Bronchial epithelial cell (primary cell): Measurements from ENCODE around the gene MEIG1. TPM values are rescaled to one million over a fixed set of nuclear protein-coding genes. Genes with fewer than 3 reads are reported as not detected.
A peak's percentile ranks its signal among the peaks of the same experiment; 100 is the strongest.

Experiments
- DNase-seq: peaks from one replicate; pipeline ENCODE4 v3.0.0-alpha.2; 2010; ENCODE audit warnings: low read depth
- FAIRE-seq: peaks from 2 replicates; lab custom pipeline; 2011; peaks lifted over from hg19 to GRCh38; lab: Jason Lieb, UNC
- H3K27me3 ChIP-seq: 2 replicates; pipeline ENCODE4 v1.5.1; 2011; ENCODE audit warnings: low read length; ENCODE audit not compliant: control insufficient read depth, insufficient read depth
- H3K36me3 ChIP-seq: 2 replicates; pipeline ENCODE4 v1.5.1; 2011; ENCODE audit warnings: low read length; ENCODE audit not compliant: control insufficient read depth, insufficient read depth
- H3K4me3 ChIP-seq: 2 replicates; pipeline ENCODE4 v1.5.1; 2011; ENCODE audit warnings: mild to moderate bottlenecking, low read depth, low read length, control low read depth
- total RNA-seq: library from RNA; depleted of rRNA; stranded (reverse); fragments of >200 nt; gene quantifications from 2 replicates; pipeline ENCODE4 v1.2.1, GENCODE V29; 2014
- TF ChIP-seq, protein P1 (sequence below): IDR thresholded peaks from 2 replicates; pipeline ENCODE4 v1.5.1; 2011; ENCODE audit warnings: mild to moderate bottlenecking, moderate library complexity, low read length, control low read depth, inconsistent platforms; ENCODE audit not compliant: insufficient read depth, severe bottlenecking

The MEIG1 gene
- total RNA-seq, 1 donor from 2014 or later = not detected

DNA sequence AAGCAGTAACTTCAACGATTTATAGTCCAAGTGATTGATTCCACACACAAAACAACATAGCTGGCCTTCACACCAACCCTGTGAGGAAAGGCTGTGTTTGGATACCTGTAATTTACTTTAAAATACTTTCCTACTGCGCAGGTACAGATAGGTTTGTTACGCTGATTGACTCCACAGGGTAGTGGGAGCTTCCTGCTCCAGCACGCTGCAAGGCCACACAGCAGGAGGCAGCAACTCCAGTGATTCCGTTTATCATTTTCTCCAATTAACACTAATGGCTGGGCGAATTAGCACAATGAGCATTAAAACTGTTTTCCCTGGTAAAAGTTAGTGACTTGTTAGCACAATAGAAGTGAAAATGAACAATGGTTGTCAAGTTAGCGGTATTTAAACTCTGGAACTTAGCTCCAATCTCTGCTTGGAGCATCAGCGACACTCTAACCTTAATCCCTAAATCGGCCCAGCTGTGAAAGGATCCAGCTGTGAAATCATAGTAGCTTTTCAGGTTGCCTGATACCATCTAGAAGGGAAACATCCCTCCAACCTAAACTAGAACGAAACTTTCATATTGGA lies 6.3 kb upstream of the MEIG1 start:
- Histone ChIP-seq H3K27me3 (no peaks in the 10 kb centered on the region), H3K4me3 (peak overlapping the region; percentile 74), H3K36me3 (peaks cover 1% of the 10 kb centered on the region)
- peak; percentile 13 for DNase-seq
- no peak for FAIRE-seq
- TF ChIP-seq, protein P1, sequence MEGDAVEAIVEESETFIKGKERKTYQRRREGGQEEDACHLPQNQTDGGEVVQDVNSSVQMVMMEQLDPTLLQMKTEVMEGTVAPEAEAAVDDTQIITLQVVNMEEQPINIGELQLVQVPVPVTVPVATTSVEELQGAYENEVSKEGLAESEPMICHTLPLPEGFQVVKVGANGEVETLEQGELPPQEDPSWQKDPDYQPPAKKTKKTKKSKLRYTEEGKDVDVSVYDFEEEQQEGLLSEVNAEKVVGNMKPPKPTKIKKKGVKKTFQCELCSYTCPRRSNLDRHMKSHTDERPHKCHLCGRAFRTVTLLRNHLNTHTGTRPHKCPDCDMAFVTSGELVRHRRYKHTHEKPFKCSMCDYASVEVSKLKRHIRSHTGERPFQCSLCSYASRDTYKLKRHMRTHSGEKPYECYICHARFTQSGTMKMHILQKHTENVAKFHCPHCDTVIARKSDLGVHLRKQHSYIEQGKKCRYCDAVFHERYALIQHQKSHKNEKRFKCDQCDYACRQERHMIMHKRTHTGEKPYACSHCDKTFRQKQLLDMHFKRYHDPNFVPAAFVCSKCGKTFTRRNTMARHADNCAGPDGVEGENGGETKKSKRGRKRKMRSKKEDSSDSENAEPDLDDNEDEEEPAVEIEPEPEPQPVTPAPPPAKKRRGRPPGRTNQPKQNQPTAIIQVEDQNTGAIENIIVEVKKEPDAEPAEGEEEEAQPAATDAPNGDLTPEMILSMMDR = peak; percentile 12

DNA sequence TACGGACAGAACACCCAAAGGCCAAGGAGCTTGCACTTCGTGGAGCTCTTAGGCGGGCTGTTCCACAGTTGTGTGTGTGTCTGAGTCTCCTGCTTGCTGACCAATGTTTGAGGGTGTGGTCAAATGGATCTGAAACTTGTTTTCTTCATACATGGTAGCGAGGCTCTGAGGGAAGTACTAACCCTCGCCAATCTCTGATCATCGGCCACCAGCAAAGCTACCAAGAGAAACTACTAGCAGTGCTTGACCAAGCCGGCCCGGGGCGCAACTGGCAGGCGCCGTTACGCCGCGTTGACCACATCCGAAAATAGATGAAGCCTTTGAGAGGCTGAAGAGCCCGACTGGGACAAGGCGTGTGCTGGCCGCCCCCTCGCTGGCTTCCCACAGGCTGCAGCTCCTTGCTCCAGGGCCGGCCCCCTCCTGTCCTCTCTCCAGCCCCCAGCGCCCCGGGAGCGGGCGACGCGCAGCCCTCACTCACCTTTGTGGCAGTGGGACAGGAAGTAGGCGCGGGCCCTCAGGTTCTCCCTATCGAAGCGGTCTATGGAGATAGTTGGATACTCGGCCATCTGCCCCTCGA lies 5.7 kb upstream of the MEIG1 start:
- peak overlapping the region; percentile 74 for H3K4me3 ChIP-seq
- no peaks in the 10 kb centered on the region for H3K36me3 ChIP-seq
- TF ChIP-seq, protein P1 = no peak
- FAIRE-seq (no peak), DNase-seq (peak; percentile 49)
- H3K27me3 ChIP-seq = no peaks in the 10 kb centered on the region

DNA sequence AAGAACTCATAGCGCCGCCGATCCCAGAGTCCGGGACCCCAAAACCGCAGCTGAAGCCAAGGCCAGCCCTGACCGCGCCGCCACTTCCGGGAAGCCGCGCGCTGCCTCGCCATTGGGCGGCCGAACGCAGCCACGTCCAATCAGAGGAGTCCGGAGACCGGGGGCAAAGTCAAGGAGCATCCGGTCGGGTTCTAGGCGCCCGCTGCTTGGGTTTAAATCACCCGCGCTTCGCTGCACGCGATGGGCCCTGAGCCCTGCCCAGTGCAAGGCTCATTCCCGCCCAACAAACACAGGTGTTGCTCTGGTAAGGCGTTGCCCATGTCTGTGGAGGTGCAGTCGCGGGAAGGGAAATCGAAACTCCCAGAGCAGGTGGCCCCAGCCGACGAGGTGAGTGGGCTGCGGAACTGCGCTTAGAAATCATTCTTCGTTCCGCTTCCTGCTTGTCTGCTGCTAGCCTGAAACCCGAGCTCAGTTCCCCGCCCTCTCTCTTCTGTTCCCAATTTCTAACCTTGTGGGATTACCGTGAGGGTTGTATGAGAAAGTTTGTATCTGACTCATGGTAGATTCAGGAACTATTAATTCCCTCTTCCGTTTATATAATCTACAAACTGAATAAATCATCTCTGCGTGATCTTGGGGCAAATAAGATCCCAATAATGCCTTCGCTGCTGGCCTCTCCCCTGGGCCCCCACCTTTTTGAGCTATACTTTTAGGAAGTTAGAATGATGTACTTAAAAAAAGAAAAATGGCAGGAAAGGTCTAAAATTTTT lies 5.0 kb upstream of the MEIG1 start, which contains the start of gene DCLRE1C:
DCLRE1C (minus strand) TSS at position 96 of the 770 bp plus-strand sequence; CDS start at position 10, 86 bp downstream.
- no peak for FAIRE-seq
- Histone ChIP-seq H3K36me3 (no peaks in the 10 kb centered on the region), H3K27me3 (no peaks in the 10 kb centered on the region), H3K4me3 (peak within 1 kb of the TSS; percentile 74)
- TF ChIP-seq, protein P1 = no peak
- peak; percentile 94 for DNase-seq

DNA sequence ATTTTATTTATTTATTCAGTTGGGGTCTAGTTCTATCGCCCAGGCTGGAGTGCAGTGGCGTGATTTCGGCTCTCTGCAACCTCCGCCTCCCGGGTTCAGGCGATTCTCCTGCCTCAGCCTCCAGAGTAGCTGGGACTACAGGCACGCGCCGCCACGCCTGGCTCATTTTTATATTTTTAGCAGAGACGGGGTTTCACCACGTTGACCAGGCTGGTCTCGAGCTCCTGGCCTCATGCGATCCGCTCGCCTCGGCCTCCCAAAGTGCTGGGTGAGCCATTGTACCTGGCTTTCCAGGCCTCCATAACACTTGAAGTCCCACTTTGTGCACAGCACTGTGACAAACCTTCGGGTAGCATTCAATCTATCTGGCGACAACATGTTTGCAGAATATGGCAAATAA lies 4.3 kb upstream of the MEIG1 start:
- no peak for FAIRE-seq
- no peak for DNase-seq
- Histone ChIP-seq H3K4me3 (no peak overlapping the region), H3K36me3 (no peaks in the 10 kb centered on the region), H3K27me3 (no peaks in the 10 kb centered on the region)
- TF ChIP-seq, protein P1 = no peak

DNA sequence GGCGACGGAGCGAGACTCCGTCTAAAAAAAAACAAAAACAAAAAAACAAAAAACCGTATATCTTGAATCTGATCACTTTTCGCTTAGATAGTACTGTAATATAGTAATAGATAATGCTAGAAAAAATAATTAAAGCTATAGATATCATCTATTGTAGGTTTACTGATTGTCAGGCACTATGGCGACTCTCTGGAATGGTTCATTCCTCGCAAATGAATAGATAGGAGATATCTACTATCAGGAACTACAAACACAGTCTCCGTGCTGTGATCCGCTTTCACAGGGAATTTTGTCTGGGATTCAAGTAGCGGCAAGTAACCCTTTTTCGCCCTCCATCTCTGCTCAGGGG lies 342 bp upstream of the MEIG1 start:
- TF ChIP-seq, protein P1 = no peak
- peak overlapping the region; percentile 75 for H3K4me3 ChIP-seq
- H3K27me3 ChIP-seq = no peaks in the 10 kb centered on the region
- no peaks in the 10 kb centered on the region for H3K36me3 ChIP-seq
- FAIRE-seq = no peak
- DNase-seq = no peak
